CD4-positive, alpha-beta T cell treated with Interleukin-10 for 1 hour (primary cell): ENCODE results near the gene CPEB2.
A peak's percentile ranks its signal among the peaks of the same experiment; 100 is the strongest.

ENCODE experiments used
- DNase-seq: peaks from one replicate; pipeline ENCODE4 v3.0.0-alpha.2; 2020

Gene CPEB2

DNA sequence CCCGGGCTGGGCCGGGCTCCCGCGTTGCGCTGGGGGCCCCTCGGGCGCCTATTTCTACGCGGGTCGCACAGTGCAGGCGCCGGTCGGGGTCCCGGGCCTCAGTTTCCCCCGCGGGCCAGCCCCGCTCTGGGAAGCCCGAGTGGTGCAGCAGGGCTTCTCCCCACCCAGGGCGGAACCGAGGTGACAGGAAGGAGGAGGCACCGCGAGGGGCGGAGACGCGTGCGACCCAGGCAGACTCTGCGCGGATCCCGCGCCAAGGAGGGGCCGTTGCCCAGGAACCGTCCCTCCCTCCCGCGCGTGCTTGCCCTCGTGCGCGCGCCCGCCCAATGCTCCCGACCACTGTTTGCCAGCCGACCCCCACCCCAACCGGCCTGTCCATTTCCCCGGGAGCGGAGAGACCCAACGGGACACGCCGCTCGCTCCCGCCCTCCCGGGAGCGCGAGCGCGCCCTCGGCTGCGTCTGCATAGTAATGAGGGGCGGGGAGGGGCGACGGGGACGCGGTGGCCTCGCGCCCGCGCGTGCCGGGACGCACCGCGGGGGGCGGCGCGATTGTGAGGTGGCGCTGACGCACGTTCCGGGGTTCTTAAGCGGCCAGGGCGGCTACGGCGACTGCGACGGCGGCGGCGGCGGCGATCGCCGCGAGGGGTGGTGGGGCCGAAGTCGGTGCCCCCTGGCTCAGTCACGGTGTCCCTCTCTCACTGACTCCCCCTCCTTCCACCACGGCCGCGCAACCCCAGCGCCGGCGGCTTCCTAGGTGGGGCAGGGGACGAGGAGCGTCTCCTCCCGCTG is at the start of gene CPEB2:
CPEB2 (plus strand) TSS at position 613 of the 790 bp plus-strand sequence. CDS start 193 bp downstream, outside the sequence.
- peak; percentile 91 for DNase-seq

DNA sequence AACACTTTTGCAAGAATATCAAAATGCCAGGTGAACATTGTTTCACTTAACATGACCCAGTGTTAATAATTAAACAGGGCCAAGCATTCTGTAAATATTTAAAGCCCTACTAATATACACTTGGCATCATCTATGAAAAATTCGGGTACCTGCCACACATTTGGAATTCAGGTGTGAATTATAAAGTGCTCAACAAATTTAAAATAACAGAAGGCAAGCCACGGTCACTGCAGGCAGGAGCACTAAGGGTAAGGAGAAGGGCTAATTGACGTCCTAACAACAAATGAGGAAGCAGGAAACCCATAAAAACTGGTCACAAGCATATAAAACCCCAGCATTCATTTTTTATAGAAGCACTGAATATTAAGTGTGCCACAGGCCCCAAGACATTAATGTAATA is 43.8 kb upstream of the CPEB2 start:
- no peak for DNase-seq

DNA sequence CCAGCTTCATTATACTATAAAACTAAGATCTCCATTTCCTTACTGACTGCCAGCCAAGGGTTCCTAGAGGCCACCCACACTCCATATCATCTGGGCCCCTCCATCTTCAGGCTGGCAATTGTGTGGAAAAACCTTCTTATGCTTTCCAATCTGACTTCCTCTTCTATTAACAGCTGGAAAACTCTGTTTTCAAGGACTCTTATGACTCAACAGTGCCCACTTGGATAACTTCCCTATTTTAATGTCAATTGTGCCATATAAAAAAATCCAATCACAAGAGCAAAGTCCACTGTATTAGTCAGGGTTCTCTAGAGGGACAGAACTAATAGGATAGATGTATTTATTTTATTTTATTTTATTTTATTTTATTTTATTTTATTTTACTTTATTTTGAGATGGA is 41.0 kb upstream of the CPEB2 start:
- DNase-seq, result no peak

DNA sequence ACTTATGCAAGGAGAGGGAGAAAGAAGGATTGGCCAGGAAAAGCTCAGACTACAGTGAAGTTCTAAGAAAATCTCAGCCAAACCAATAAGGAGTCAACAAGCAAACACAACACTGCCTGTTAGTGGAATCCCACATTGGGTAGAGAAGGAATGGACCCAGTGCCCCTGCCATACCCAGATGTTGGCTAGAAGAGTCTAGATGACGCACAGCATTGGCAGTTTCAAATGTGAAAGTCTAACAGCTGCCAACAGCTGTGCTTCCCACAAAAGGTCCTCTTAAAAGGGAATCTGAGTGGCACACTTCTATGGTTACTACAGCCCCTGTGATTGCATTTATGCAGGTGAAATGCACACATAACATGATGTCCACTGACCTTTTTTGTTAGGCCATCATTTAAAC is 37.2 kb upstream of the CPEB2 start:
- DNase-seq, result no peak

GRCh38 chr4:14967982-14968381 is 34.3 kb upstream of the CPEB2 start:
- no peak for DNase-seq

DNA sequence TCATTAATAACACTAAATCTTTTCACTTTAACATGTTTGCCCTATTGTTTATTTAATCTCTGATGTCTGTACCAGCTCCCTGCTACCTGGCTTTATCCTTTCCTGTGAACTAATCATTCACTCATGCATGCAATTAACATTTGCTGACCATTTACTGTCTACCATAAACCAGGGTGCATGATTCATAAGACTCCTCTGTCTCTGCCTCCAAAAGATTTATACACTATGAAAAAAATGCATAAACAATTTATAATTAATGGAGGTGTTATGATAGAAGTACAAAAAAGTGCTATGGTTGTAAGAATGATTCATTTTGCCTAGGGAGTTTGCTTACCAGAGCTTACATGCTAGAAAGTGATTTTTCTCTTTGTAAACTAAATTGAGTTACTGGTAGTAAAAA is 24.5 kb upstream of the CPEB2 start:
- DNase-seq, result no peak

DNA sequence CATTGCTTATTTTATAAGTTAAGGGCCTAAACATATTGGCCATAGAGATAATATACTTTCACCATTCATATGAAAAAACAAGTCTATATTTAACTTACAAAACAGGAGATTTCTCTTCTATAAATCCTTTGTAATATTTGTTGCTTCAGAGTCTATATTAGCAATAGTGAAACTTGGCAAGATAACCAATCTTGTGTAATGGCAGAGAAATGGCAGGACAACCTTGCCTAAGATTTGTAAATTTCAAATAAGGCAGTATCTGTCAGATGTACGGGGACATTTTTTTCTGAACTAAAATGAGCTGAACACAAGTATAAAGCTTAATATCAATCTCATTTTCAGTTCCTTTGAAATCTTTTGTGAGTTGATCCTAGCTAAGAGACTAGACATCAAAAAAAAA is 17.8 kb upstream of the CPEB2 start:
- DNase-seq, result no peak

- DNase-seq, result no peak
Observed at GRCh38 chr4:14985161-14985560, 17.1 kb upstream of the CPEB2 start.

DNA sequence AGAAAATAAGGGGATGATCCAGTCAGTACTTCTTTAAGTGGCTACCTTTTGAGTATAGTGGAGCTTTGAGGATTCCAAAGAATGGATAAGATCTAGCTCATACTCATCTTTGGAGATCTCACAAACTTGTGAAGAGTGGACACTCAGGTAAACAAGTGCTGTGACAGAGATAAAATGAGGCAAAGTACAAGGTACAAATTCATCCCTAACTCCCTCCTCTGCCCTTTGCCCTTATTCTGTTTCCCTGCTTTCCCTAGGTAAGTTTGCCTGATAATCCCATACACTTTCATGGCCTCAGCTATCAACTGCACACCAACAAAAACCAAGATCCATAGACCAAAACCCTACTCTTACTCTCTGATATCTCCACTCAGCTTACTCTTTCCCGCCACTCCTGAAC is 16.4 kb upstream of the CPEB2 start:
- no peak for DNase-seq

DNA sequence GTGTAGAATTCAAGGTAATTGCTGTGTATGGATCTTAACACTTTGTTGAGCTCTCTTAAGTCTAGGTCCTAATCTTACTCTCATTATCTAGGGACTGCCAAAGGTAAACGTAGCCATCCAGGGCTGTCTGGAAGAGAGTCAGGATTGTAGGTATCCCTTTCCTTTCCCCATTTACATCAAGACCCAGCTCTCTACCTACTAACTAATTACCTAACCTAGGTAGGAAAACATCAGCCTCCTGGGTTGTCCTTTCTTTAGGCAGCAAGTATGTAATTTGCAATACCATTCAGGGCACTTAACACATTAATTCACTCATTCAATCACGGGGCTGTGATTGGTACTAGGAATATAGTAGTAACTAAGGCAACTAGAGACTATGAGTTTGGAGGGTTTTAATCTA is 15.2 kb upstream of the CPEB2 start:
- DNase-seq, result no peak

GRCh38 chr4:14990484-14990883 is 11.8 kb upstream of the CPEB2 start:
- no peak for DNase-seq

GRCh38 chr4:14994242-14994641 is 8.0 kb upstream of the CPEB2 start:
- no peak for DNase-seq

- peak; percentile 54 for DNase-seq
Observed at GRCh38 chr4:15001248-15001868, 923 bp upstream of the CPEB2 start.

GRCh38 chr4:15002659-15003400 is 549 bp downstream of the CPEB2 start:
- peak; percentile 86 for DNase-seq

DNA sequence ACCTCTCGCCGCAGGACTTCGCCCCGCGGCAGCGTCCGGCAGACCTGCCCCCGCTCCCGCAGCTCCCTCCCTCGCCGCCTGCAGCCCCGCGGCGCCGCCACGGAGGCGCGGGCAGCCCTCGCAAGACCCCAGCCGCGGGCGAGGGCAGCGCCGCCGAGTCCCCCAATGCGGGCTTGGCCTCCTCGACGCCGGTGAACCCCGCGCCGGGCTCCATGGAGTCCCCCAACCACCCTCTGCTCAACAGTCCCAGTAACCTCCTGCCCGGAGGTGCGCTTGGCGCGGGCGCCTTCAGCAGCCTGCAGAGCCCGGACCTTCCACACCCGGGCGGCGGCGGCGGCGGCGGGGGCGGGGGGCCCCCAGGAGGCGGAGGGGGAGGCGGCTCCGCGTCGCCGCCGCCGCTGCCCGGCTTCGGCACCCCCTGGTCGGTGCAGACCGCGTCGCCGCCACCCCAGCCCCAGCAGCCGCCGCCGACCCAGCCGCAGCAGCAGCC is 1.2 kb downstream of the CPEB2 start:
- DNase-seq, result peak; percentile 54

DNA sequence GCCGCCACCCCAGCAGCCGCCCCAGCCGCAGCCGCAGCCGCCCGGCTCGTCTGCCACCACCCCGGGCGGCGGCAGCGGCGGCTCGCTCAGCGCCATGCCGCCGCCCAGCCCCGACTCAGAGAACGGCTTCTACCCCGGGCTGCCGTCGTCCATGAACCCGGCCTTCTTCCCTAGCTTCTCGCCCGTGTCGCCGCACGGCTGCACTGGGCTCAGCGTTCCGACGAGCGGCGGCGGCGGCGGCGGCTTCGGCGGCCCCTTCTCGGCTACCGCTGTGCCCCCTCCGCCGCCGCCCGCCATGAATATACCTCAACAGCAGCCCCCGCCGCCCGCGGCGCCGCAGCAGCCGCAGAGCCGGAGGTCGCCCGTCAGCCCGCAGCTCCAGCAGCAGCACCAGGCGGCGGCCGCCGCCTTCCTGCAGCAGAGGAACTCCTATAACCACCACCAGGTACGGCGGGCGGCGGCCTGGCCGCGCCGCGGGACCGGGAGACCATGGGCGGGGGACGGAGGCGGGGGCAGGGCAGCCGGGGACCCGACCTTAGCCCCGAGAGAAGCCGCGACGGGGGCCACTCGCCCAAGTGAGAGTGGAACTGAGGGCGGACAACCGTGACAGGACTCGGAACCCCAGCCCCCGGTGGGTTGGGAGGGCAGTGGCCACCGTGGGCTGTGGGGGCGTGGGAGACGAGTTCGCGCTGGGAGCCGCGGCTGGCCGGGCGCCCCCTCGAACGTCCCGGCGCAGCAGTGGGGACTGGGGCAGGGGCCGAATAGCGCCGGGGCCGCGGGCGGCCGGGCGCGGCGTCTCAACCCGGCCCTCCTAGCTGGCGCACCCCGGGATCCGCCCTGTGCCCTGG is 1.8 kb downstream of the CPEB2 start:
- DNase-seq, result peak; percentile 57

- peak; percentile 32 for DNase-seq
Observed at GRCh38 chr4:15004739-15005301, 2.5 kb downstream of the CPEB2 start.

DNA sequence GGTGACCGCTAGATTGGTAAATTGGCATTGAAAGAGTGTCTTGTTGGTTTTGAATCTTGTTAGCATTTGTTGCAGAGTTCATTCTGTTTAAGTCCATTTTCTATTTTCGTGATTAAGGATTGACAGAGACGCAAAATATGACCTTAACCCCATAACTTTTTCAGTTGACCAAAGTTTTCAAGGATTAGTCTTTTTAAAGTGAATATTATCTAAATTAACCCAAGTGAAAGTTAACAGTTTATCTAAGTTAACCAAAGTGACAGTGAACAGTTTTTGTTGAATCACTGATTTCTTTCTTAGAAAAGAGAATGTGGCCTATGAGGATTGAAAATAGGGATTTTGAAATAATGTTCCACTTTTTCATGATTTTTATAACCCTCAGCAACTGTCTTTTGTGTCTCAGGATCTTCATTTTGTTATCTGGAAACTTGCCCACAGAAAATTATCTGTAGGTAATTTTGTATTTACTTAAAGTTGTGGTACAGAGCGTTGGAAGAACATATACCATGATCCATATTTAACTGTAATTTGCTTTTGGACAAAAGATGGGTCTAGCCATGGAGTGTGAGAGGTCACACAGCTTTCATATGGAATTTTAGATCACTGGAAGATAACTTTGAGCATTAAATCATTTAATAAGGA is 3.3 kb downstream of the CPEB2 start:
- no peak for DNase-seq

GRCh38 chr4:15006416-15007024 is 4.2 kb downstream of the CPEB2 start:
- DNase-seq, result peak; percentile 54

DNA sequence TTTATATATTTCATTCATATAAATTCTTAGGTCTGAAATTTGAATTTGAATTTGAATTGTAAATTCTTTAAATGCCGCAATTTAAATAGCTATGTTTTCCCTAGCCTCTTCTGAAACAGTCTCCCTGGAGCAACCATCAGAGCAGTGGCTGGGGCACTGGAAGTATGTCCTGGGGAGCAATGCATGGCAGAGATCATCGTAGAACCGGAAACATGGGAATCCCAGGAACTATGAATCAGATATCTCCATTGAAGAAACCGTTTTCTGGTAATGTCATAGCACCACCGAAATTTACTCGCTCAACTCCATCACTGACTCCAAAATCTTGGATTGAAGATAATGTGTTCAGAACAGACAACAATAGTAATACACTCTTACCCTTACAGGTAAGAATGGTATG is 4.9 kb downstream of the CPEB2 start:
- DNase-seq, result no peak

- DNase-seq, result no peak
Observed at GRCh38 chr4:15010038-15010585, 7.8 kb downstream of the CPEB2 start.
